Measurements from ENCODE around the gene OR51G1. TPM values are rescaled to one million over a fixed set of nuclear protein-coding genes. Genes with fewer than 3 reads are reported as not detected.

OR51G1 gene
- total RNA-seq, 1 donor from 2014 or later, result not detected

DNA sequence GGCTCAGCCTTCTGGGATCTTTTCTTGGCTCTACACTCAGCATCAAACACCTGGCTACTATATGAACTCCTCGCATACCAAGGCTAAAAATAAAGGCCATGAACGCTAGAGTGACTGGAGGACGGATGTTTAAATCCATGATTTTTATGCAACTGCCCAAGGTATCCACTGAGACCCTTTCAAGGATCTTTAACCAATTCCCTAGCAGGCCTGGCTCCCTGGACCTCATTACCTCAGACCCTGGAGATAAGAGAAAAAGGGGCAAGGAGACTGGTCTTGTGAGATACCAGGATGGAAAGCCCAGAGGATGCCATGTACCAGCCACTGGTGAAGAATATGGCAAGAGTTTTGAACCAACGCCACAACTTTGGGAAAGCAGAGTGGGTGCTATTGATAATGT is 4.9 kb downstream of the OR51G1 start, which contains the start of gene OR51G2:
Gene OR51G2 (minus strand): TSS at position 101 of the 400 bp plus-strand sequence. CDS start 3,687 bp downstream, outside the sequence.
- H3K36me3 ChIP-seq, result no peaks in the 10 kb centered on the region
- intact Hi-C loops (cut with DNase I), result no loop called here
- H3K9me3 ChIP-seq, result no peaks in the 10 kb centered on the region
- H3K4me3 ChIP-seq, result no peak within 1 kb of the TSS
- TF ChIP-seq POLR2A (IDR thresholded peaks at IDR 0.05) (no peak), POLR2AphosphoS5 (IDR thresholded peaks at IDR 0.05; ENCODE audit: insufficient read depth in 1 of 2, low read depth in 1 of 2) (no peak)
- TF ChIP-seq, protein P1, sequence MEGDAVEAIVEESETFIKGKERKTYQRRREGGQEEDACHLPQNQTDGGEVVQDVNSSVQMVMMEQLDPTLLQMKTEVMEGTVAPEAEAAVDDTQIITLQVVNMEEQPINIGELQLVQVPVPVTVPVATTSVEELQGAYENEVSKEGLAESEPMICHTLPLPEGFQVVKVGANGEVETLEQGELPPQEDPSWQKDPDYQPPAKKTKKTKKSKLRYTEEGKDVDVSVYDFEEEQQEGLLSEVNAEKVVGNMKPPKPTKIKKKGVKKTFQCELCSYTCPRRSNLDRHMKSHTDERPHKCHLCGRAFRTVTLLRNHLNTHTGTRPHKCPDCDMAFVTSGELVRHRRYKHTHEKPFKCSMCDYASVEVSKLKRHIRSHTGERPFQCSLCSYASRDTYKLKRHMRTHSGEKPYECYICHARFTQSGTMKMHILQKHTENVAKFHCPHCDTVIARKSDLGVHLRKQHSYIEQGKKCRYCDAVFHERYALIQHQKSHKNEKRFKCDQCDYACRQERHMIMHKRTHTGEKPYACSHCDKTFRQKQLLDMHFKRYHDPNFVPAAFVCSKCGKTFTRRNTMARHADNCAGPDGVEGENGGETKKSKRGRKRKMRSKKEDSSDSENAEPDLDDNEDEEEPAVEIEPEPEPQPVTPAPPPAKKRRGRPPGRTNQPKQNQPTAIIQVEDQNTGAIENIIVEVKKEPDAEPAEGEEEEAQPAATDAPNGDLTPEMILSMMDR (IDR thresholded peaks at IDR 0.05), result no peak
- no peaks in the 10 kb centered on the region for H3K27me3 ChIP-seq
- H3K4me1 ChIP-seq, result no peaks in the 10 kb centered on the region
- DNase-seq (ENCODE audit: extremely low spot score in 2 of 2), result no peak
- H3K27ac ChIP-seq, result no peak within 1 kb of the TSS

DNA sequence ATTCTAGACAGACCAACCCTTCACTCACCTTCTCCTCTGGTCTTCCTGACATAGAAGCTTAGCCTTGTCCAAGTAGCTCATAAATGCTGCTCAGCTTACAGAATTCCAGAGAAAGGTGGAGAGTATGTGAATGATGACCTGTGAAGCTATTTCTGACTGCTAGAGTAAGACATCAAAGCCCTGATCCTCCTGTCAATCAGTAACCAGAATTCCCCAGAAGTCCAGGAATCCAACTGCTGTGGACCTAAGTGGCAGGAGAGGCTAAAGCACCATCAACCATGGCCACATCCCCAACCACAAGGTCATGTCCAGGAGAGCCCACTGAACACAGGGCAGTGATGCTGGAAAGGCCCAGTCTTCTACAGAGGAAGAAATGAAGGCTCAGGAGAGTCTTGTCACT is 7.6 kb downstream of the OR51G1 start:
- DNase-seq (ENCODE audit: extremely low spot score in 2 of 2), result no peak
- no peaks in the 10 kb centered on the region for H3K9me3 ChIP-seq
- no peaks in the 10 kb centered on the region for H3K36me3 ChIP-seq
- no peaks in the 10 kb centered on the region for H3K27me3 ChIP-seq
- intact Hi-C loops (cut with DNase I), result no loop called here
- H3K4me3 ChIP-seq, result no peak overlapping the region
- no peak overlapping the region for H3K27ac ChIP-seq
- no peaks in the 10 kb centered on the region for H3K4me1 ChIP-seq
- TF ChIP-seq POLR2A (IDR thresholded peaks at IDR 0.05) (no peak), POLR2AphosphoS5 (IDR thresholded peaks at IDR 0.05; ENCODE audit: insufficient read depth in 1 of 2, low read depth in 1 of 2) (no peak)
- TF ChIP-seq, protein P1 (IDR thresholded peaks at IDR 0.05), result no peak

DNA sequence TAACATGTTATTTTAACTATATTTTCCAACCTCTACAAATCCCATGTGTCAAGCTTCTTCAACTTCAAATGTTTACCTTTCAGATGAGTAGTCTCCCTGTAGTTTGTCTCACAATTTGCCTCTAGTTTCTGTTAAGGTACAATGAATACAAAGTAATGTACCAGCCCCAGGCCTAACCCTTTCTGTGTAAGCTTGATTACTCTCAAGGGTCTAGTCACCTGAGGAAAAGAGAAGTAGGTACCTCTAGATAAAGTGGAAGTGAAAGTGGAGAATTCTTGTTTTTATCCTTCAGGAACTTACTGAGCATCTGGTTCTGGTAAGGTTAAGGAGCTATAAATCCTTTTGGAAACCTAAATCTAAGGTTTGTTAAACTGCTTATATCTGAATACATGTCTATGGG is 20.7 kb downstream of the OR51G1 start, which contains the start of gene OR51A7:
Gene OR51A7 (plus strand): TSS at position 300 of the 400 bp plus-strand sequence. CDS start 3,587 bp downstream, outside the sequence.
- Histone ChIP-seq H3K36me3 (no peaks in the 10 kb centered on the region), H3K4me3 (no peak within 1 kb of the TSS), H3K9me3 (no peaks in the 10 kb centered on the region), H3K4me1 (no peaks in the 10 kb centered on the region), H3K27ac (no peak within 1 kb of the TSS), H3K27me3 (no peaks in the 10 kb centered on the region)
- intact Hi-C loops (cut with DNase I), result no loop called here
- TF ChIP-seq POLR2AphosphoS5 (IDR thresholded peaks at IDR 0.05; ENCODE audit: insufficient read depth in 1 of 2, low read depth in 1 of 2) (no peak), POLR2A (IDR thresholded peaks at IDR 0.05) (no peak)
- TF ChIP-seq, protein P1 (IDR thresholded peaks at IDR 0.05), result no peak
- no peak for DNase-seq (ENCODE audit: extremely low spot score in 2 of 2)

DNA sequence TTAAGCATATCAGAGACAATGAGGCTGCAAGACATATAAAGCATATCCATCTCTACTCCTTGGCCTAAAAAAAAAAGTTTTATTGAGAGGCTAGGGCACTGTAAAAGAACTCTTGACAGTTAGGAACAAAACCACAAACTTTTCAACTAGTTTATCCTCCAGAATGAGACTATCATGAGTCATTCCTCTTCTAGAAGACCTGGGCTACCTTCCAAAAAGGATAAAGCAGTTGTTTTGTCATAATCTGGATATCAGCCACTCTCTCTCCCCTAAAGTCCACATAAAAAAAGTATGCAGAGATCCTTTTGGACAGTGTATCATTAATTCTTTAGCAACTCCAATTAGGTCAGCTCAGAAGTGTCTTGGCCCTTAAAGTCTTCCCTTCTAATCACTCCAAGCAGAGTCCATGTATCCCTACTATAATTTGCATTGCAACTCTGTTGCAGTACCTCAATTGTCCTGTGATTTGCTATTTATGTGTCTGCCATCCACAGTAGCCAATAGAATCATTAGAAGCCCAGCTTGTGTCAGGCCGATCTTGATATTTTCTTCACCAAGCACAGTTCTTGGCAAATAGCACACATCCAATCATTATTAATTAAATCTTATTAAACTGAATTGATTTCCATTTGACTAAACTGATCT is 32.0 kb downstream of the OR51G1 start:
- no peaks in the 10 kb centered on the region for H3K4me1 ChIP-seq
- no peak overlapping the region for H3K27ac ChIP-seq
- no peaks in the 10 kb centered on the region for H3K36me3 ChIP-seq
- H3K9me3 ChIP-seq, result no peaks in the 10 kb centered on the region
- no peak for TF ChIP-seq POLR2A (IDR thresholded peaks at IDR 0.05)
- TF ChIP-seq POLR2AphosphoS5 (IDR thresholded peaks at IDR 0.05; ENCODE audit: insufficient read depth in 1 of 2, low read depth in 1 of 2), result no peak
- TF ChIP-seq, protein P1 (IDR thresholded peaks at IDR 0.05), result no peak
- no peak overlapping the region for H3K4me3 ChIP-seq
- intact Hi-C loops (cut with DNase I), result no loop called here
- no peaks in the 10 kb centered on the region for H3K27me3 ChIP-seq
- DNase-seq (ENCODE audit: extremely low spot score in 2 of 2), result no peak

DNA sequence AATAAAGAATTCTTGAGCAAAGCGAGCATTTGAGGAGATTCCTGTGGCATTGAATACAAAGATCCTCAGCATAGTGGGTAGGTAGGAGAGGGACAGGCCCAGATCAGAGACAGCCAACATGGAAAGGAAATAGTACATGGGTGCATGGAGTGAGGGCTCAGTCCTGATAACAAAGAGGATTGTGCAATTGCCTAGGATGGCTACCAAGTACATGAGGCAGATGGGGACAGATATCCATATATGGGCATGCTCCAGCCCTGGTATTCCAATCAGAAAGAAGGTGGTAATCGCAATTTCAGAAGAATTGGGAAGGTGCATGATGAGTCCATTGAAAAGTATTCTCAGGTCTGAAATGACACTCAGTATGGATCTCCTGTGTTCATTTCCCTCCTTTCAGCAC is 33.9 kb downstream of the OR51G1 start:
- DNase-seq (ENCODE audit: extremely low spot score in 2 of 2), result no peak
- Histone ChIP-seq H3K36me3 (no peaks in the 10 kb centered on the region), H3K9me3 (no peaks in the 10 kb centered on the region), H3K4me1 (no peaks in the 10 kb centered on the region), H3K27ac (no peak overlapping the region), H3K4me3 (no peak overlapping the region), H3K27me3 (no peaks in the 10 kb centered on the region)
- intact Hi-C loops (cut with DNase I), result no loop called here
- TF ChIP-seq POLR2AphosphoS5 (IDR thresholded peaks at IDR 0.05; ENCODE audit: insufficient read depth in 1 of 2, low read depth in 1 of 2) (no peak), POLR2A (IDR thresholded peaks at IDR 0.05) (no peak)
- TF ChIP-seq, protein P1 (IDR thresholded peaks at IDR 0.05), result no peak

All from vagina (tissue), 2 donors.